H1 (cell line): ENCODE measurements around the gene ATP1B3. TPM values are rescaled to one million over a fixed set of nuclear protein-coding genes. Genes with fewer than 3 reads are reported as not detected.
"Not testable (repeated sequence)": the region's sequence is repeated elsewhere in the genome, so short reads cannot be mapped to it uniquely, and the experiment has no call there.

Source experiments
- CTCF ChIA-PET: fragments of 300-600 bp; sonication (Branson Sonifier 250); formaldehyde crosslinking; loops from one replicate; lab custom pipeline; 2021; ENCODE audit not compliant: partially characterized antibody; lab: Charles Lee
- POLR2A ChIA-PET: fragments of 300-600 bp; sonication (Branson Sonifier 250); formaldehyde crosslinking; loops from one replicate; lab custom pipeline; 2021; ENCODE audit warnings: inconsistent platforms; ENCODE audit not compliant: partially characterized antibody; lab: Charles Lee
- DNase-seq, 2 experiments: peaks; one replicate each; pipeline versions ENCODE4 v3.0.0 to v3.0.0-alpha.2; 2010 to 2022; ENCODE audit warnings: low spot score in 2 of 2, low read depth in 1 of 2, mixed read lengths in 1 of 2
- FAIRE-seq: peaks from 2 replicates; lab custom pipeline; 2011; peaks lifted over from hg19 to GRCh38; lab: Jason Lieb, UNC
- H2AFZ ChIP-seq: 2 replicates; pipeline ENCODE4 v1.8.1; 2012; ENCODE audit warnings: low read length, inconsistent platforms
- H2AK5ac ChIP-seq: 2 replicates; pipeline ENCODE4 v1.6.1; 2013; ENCODE audit warnings: low read depth, low read length
- H2BK120ac ChIP-seq: replicated peaks from 2 replicates; pipeline ENCODE3; 2013; ENCODE audit warnings: low read depth, low read length, inconsistent platforms
- H2BK12ac ChIP-seq: 2 replicates; pipeline ENCODE4 v1.6.1; 2013; ENCODE audit warnings: low read depth, low read length
- H2BK15ac ChIP-seq: 2 replicates; pipeline ENCODE4 v1.6.1; 2013; ENCODE audit warnings: low read length
- H2BK20ac ChIP-seq: 2 replicates; pipeline ENCODE4 v1.6.1; 2013; ENCODE audit warnings: low read length
- H2BK5ac ChIP-seq: 2 replicates; pipeline ENCODE4 v1.6.1; 2013; ENCODE audit warnings: low read depth, low read length
- H3K14ac ChIP-seq: 2 replicates; pipeline ENCODE4 v1.6.1; 2013; ENCODE audit warnings: inconsistent platforms; ENCODE audit not compliant: insufficient read length
- H3K18ac ChIP-seq: 2 replicates; pipeline ENCODE4 v1.6.1; 2013; ENCODE audit warnings: low read length; ENCODE audit errors: extremely low read depth
- H3K23ac ChIP-seq: 2 replicates; pipeline ENCODE4 v1.6.1; 2013; ENCODE audit warnings: inconsistent platforms; ENCODE audit not compliant: insufficient read length
- H3K23me2 ChIP-seq: 2 replicates; pipeline ENCODE4 v1.6.1; 2013; ENCODE audit warnings: low read depth, low read length
- H3K27ac ChIP-seq: 2 replicates; pipeline ENCODE4 v1.6.1; 2011; ENCODE audit warnings: low read depth, low read length, inconsistent platforms
- H3K27me3 ChIP-seq, 4 experiments: replicated peaks in 1 of 4; 1 replicate in 1 of 4; 2 replicates in 3 of 4; pipeline versions ENCODE4 v1.6.1 to v1.8.1; 2011 to 2013; ENCODE audit warnings: low read length in 3 of 4, mild to moderate bottlenecking in 3 of 4, inconsistent platforms in 2 of 4, mixed read lengths in 2 of 4, moderate library complexity in 1 of 4; ENCODE audit not compliant: control insufficient read depth in 3 of 4, insufficient read depth in 3 of 4; ENCODE audit errors: extremely low read depth in 1 of 4
- H3K36me3 ChIP-seq, 4 experiments: 2 replicates each; pipeline versions ENCODE4 v1.6.1 to v1.8.1; 2011 to 2013; ENCODE audit warnings: mild to moderate bottlenecking in 4 of 4, low read length in 3 of 4, moderate library complexity in 2 of 4, control low read depth in 1 of 4, inconsistent platforms in 1 of 4; ENCODE audit not compliant: insufficient read depth in 4 of 4, control insufficient read depth in 2 of 4
- H3K4ac ChIP-seq: replicated peaks from 2 replicates; pipeline ENCODE3; 2013; ENCODE audit warnings: low read length, low read depth, mixed read lengths, inconsistent platforms; ENCODE audit not compliant: insufficient read length
- H3K4me1 ChIP-seq, 4 experiments: replicated peaks in 1 of 4; 1 replicate in 1 of 4; 2 replicates in 3 of 4; pipeline versions ENCODE4 v1.6.1 to v1.8.1; 2011 to 2013; ENCODE audit warnings: low read length in 3 of 4, inconsistent platforms in 2 of 4, mixed read lengths in 1 of 4; ENCODE audit not compliant: insufficient read depth in 4 of 4, control insufficient read depth in 3 of 4
- H3K4me2 ChIP-seq, 2 experiments: 2 replicates each; pipeline versions ENCODE4 v1.6.1 to v1.8.1; 2011 to 2013; ENCODE audit warnings: low read depth in 2 of 2, low read length in 2 of 2, control low read depth in 1 of 2, inconsistent platforms in 1 of 2, mild to moderate bottlenecking in 1 of 2; ENCODE audit not compliant: insufficient read depth in 1 of 2
- H3K4me3 ChIP-seq, 4 experiments: fragments of 200-600, 300-600 bp in 1 of 4; sonication (generic), shearing (Covaris generic), sonication (Bioruptor Twin) in 1 of 4; 2 replicates each; pipeline versions ENCODE4 v1.5.1 to v1.8.1; 2011 to 2016; ENCODE audit warnings: low read length in 4 of 4, low read depth in 3 of 4, control low read depth in 2 of 4, inconsistent platforms in 2 of 4, mild to moderate bottlenecking in 2 of 4, mixed read lengths in 1 of 4, moderate library complexity in 1 of 4; ENCODE audit not compliant: insufficient read depth in 2 of 4; ENCODE audit errors: extremely low read depth in 1 of 4
- H3K56ac ChIP-seq: replicated peaks from 2 replicates; pipeline ENCODE3; 2013; ENCODE audit warnings: low read depth, mild to moderate bottlenecking, mixed read lengths, low read length, inconsistent platforms; ENCODE audit not compliant: insufficient read length
- H3K79me1 ChIP-seq: 2 replicates; pipeline ENCODE4 v1.6.1; 2013; ENCODE audit warnings: low read depth, low read length, control low read depth
- H3K79me2 ChIP-seq, 2 experiments: 2 replicates each; pipeline versions ENCODE4 v1.6.1 to v1.8.1; 2012 to 2013; ENCODE audit warnings: low read length in 2 of 2, mild to moderate bottlenecking in 2 of 2, inconsistent platforms in 1 of 2; ENCODE audit not compliant: insufficient read depth in 2 of 2, control insufficient read depth in 1 of 2
- H3K9ac ChIP-seq, 4 experiments: replicated peaks in 1 of 4; 1 replicate in 1 of 4; 2 replicates in 3 of 4; pipeline versions ENCODE4 v1.6.1 to v1.8.1; 2011 to 2013; ENCODE audit warnings: low read depth in 3 of 4, low read length in 3 of 4, control low read depth in 2 of 4, mild to moderate bottlenecking in 2 of 4, moderate library complexity in 2 of 4, inconsistent platforms in 1 of 4; ENCODE audit errors: extremely low read depth in 1 of 4
- H3K9me3 ChIP-seq, 2 experiments: 2 replicates each; pipeline versions ENCODE4 v1.6.1 to v1.8.1; 2012 to 2013; ENCODE audit warnings: mild to moderate bottlenecking in 2 of 2, moderate library complexity in 2 of 2, control low read depth in 1 of 2, inconsistent platforms in 1 of 2, low read depth in 1 of 2, low read length in 1 of 2, mixed read lengths in 1 of 2; ENCODE audit not compliant: insufficient read depth in 2 of 2
- H4K20me1 ChIP-seq, 2 experiments: replicated peaks in 1 of 2; 2 replicates each; pipeline versions ENCODE3 to v1.8.1; 2011 to 2013; ENCODE audit warnings: inconsistent platforms in 2 of 2, low read length in 2 of 2, mild to moderate bottlenecking in 1 of 2; ENCODE audit not compliant: insufficient read depth in 2 of 2, control insufficient read depth in 1 of 2
- H4K5ac ChIP-seq: 2 replicates; pipeline ENCODE4 v1.6.1; 2013; ENCODE audit warnings: low read length, low read depth, mixed read lengths, inconsistent platforms; ENCODE audit not compliant: insufficient read length
- H4K8ac ChIP-seq: 2 replicates; pipeline ENCODE4 v1.8.0; 2013; ENCODE audit warnings: mild to moderate bottlenecking, moderate library complexity, low read length, inconsistent platforms; ENCODE audit not compliant: insufficient read depth; ENCODE audit errors: extremely low read depth
- H4K91ac ChIP-seq: replicated peaks from 2 replicates; pipeline ENCODE3; 2013; ENCODE audit warnings: low read length, mixed read lengths, inconsistent platforms; ENCODE audit not compliant: insufficient read length
- WGBS, 2 experiments: shearing (Covaris generic) in 1 of 2; methylation state at CpG; one replicate each; pipeline versions ENCODE4 v1.1.6 to v1.1.7; 2013 to 2015; ENCODE audit warnings: low lambda C conversion rate in 2 of 2, mixed read lengths in 2 of 2, inconsistent platforms in 1 of 2, low coverage in 1 of 2, missing lambda C conversion rate in 1 of 2; ENCODE audit not compliant: insufficient replicate concordance in 2 of 2, insufficient coverage in 1 of 2, insufficient read length in 1 of 2; ENCODE audit errors: extremely low coverage in 1 of 2, missing lambda C conversion rate in 1 of 2; 5-methylcytosine and 5-hydroxymethylcytosine counted together
- polyA plus RNA-seq, 7 experiments: library from polyadenylated mRNA; depleted of rRNA in 3 of 7; stranded (reverse) in 5 of 7; unstranded in 2 of 7; fragments of >200 nt in 5 of 7; fragments of 200-250 nt in 2 of 7; gene quantifications; 1 replicate in 5 of 7; 2 replicates in 1 of 7; 4 replicates in 1 of 7; pipeline versions ENCODE4 v1.2.1 to v1.2.3, GENCODE V29; 2011 to 2013; ENCODE audit warnings: missing spikeins in 2 of 7, mixed read lengths in 2 of 7
- total RNA-seq: library from RNA; stranded (reverse); fragmentation: NEBNext Ultra II Directional; extraction: Animal tissue kit (Norgen Biotek cat#: 25700); gene quantifications from 2 replicates; pipeline ENCODE4 v1.2.1, GENCODE V29; 2021

The ATP1B3 gene
- total and polyA plus RNA-seq, 2 of the 8 experiments (the other 6 are each of a cell fraction or from before 2014, with no cell fraction given): 233 to 342 TPM

- FAIRE-seq, H2AK5ac ChIP-seq, H3K79me2 ChIP-seq, POLR2A ChIA-PET, H3K79me1 ChIP-seq, H3K9me3 ChIP-seq, CTCF ChIA-PET, H3K27ac ChIP-seq, H3K9ac ChIP-seq, H3K14ac ChIP-seq, H2AFZ ChIP-seq, H3K23me2 ChIP-seq, H3K4me1 ChIP-seq, H2BK12ac ChIP-seq, H3K27me3 ChIP-seq, DNase-seq, H3K4ac ChIP-seq, H3K4me2 ChIP-seq, H2BK120ac ChIP-seq, H2BK20ac ChIP-seq, H4K91ac ChIP-seq, H3K4me3 ChIP-seq, H3K56ac ChIP-seq, H4K5ac ChIP-seq, H4K20me1 ChIP-seq, H2BK15ac ChIP-seq, H3K18ac ChIP-seq, H3K23ac ChIP-seq, H2BK5ac ChIP-seq, H4K8ac ChIP-seq: not testable (repeated sequence)
- H3K36me3 ChIP-seq: peaks cover 5 to 51% (median 20%) of the 10 kb centered on the region in 4 experiments; a peak in 5 of 8 replicates
- WGBS, 2 experiments: 85% methylated on average over 5 of the region's 5 CpGs; no CpG with 5 or more reads in 1 of the 2 experiments
Observed at GRCh38 chr3:141925677-141926076, 49.2 kb downstream of the ATP1B3 start.
